GM12801 (cell line): Measurements from ENCODE around the gene PLEK2.

ENCODE experiments used
- TF ChIP-seq, protein P1 (sequence below): IDR thresholded peaks from one replicate; pipeline ENCODE4 v1.5.1; 2011; ENCODE audit warnings: control low read depth; ENCODE audit not compliant: insufficient read length; ENCODE audit errors: extremely low read depth

The PLEK2 gene

DNA sequence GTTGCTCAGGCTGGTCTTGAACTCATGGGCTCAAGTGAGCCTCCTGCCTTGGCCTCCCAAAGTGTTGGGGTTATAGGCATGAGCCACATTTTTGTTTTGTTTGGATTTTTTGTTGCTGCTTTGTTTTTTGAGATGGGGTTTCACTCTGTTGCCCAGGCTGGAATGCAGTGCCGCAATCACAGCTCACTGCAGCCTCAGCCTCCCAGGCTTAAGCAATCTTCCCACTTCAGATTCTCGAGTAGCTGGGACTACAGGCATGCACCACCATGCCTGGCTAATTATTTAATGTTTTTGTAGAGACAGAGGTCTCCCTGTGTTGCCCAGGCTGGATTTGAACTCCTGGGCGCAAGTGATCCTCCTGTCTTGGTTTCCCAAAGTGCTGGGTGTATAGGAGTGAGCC lies 5.7 kb upstream of the PLEK2 start:
- TF ChIP-seq, protein P1, sequence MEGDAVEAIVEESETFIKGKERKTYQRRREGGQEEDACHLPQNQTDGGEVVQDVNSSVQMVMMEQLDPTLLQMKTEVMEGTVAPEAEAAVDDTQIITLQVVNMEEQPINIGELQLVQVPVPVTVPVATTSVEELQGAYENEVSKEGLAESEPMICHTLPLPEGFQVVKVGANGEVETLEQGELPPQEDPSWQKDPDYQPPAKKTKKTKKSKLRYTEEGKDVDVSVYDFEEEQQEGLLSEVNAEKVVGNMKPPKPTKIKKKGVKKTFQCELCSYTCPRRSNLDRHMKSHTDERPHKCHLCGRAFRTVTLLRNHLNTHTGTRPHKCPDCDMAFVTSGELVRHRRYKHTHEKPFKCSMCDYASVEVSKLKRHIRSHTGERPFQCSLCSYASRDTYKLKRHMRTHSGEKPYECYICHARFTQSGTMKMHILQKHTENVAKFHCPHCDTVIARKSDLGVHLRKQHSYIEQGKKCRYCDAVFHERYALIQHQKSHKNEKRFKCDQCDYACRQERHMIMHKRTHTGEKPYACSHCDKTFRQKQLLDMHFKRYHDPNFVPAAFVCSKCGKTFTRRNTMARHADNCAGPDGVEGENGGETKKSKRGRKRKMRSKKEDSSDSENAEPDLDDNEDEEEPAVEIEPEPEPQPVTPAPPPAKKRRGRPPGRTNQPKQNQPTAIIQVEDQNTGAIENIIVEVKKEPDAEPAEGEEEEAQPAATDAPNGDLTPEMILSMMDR: no peak

GRCh38 chr14:67416810-67417209 lies 4.8 kb upstream of the PLEK2 start:
- TF ChIP-seq, protein P1: no peak

- TF ChIP-seq, protein P1: no peak
Measured at GRCh38 chr14:67416085-67416484, 4.1 kb upstream of the PLEK2 start.

DNA sequence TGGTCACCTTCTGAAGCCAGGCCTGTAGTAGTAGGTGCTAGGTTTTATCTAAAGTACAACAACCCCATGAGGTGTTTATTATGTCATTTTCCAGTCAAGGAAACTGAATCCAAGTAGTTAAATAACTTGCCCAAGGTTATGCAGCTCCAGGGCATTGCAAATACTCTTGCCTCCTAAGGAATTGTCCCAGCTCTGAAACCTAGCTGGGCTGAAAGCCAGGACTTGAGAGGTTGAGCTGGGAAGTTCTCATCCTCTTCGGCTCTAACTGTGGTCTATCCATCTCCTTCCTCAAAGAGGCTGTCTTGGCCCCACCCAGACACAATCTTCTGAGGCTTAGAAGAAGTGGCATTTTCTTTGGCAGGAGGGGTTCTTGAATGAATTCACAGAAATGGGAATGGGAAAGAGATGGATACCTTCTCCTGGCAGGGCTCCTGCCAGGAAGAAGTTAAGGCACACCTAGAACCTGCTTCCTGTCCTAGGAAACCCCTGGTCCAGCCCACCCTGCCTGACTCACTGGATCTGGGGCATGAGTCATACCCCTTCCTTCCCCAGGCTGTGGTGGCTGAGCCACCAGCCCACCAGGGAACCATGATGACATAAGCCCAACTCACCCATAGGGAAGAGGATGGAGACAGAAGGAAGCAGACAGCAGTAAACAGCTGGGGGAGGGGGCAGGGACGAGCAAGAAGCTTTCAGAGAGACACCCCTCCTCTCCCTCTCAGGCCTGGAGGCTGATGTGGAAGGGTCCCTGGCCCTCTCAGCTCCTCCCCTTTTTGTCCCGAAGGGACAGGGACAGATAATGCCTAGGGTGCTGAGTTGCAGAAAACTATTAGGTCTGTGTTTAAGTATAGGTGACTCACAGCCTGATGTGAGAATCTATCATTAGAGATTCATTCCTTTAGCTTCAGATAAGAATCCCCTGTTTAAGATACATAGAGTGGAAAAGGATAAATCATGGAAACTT lies 2.1 kb upstream of the PLEK2 start:
- TF ChIP-seq, protein P1: no peak

DNA sequence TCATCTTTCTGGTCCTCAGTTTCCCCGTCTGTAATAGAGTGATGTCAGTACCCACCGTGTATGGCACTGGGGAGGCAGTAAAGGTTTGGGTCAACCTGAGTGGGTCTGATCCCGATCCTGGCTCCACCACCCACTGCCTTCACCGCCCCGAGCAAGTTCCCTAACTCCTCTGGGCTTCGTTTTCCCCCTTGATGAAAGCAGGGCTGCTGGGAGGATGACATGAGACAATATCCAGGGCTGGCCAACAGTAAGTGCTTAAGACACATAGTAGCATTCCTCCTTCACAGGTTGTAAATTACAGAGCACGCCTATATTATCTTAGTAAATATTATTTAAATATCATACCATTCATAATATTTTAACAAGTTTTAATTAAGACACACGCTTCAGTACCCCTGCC lies 595 bp downstream of the PLEK2 start:
- TF ChIP-seq, protein P1: no peak

DNA sequence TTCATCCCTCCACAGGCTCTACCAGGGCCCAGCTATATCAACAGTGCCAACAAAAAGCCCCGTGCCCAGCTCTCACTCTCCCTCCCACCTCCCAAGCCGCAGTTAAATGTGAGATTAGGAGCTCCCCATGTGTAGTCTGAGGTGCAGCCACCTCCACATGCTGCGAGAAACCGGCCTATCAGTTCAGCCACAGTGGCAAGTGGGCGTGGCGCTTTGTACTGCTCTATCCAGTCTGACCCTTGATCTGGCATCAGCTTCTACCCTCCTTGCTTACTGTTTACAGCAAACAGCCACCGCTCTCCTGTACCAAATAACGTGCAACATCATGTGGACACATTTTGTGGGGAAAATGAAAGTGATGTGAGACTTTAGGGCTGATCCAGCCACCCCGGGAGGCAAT lies 1.7 kb downstream of the PLEK2 start:
- TF ChIP-seq, protein P1: no peak

- TF ChIP-seq, protein P1: no peak
Measured at GRCh38 chr14:67409461-67409860, 2.5 kb downstream of the PLEK2 start.
